Measurements from ENCODE around the gene PTPN14.

Gene PTPN14

GRCh38 chr1:214341932-214342331 lies 209.5 kb downstream of the PTPN14 start:
- H3K36me3 ChIP-seq (replicated peaks; ENCODE audit: insufficient read depth, low read length), result no peaks in the 10 kb centered on the region
- H3K9me3 ChIP-seq (replicated peaks; ENCODE audit: insufficient read depth, low read length), result no peaks in the 10 kb centered on the region
- H3K79me2 ChIP-seq (ENCODE audit: low read length), result no peaks in the 10 kb centered on the region

DNA sequence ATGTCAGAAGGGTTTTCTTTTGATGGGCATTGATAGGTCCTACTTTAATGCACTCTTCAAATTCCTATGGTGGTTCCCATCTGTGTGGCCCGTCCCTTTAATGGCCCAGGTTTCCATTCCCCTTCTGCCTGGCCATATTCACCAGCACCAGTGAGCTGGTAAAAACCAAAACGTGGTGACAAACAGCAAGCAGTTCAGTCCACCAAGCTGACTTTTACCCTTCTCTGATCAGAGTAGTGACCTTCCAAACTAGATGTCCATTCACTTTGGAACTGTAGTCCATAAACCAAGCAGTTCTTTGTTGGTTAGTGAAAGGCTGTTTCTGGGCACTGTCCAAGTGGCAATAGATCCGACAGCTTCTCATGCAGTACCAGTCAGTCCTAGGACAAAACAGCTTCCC lies 209.9 kb downstream of the PTPN14 start:
- H3K27me3 ChIP-seq (replicated peaks; ENCODE audit: insufficient read depth, low read length), result no peaks in the 10 kb centered on the region
- no peak overlapping the region for H2AFZ ChIP-seq (ENCODE audit: low read length)
- H3K36me3 ChIP-seq (replicated peaks; ENCODE audit: insufficient read depth, low read length), result no peaks in the 10 kb centered on the region
- no peaks in the 10 kb centered on the region for H3F3A ChIP-seq (ENCODE audit: insufficient read depth, low read length)
- TF ChIP-seq EZH2phosphoT487 (IDR thresholded peaks at IDR 0.05; ENCODE audit: low read length) (no peak), EZH2 (optimal IDR thresholded peaks at IDR 0.05; ENCODE audit: low read depth, low read length) (no peak)
- H3K79me2 ChIP-seq (ENCODE audit: low read length), result no peaks in the 10 kb centered on the region
- no peaks in the 10 kb centered on the region for H3K9me2 ChIP-seq (replicated peaks; ENCODE audit: insufficient read depth, low read length)
- no peak overlapping the region for H3K4me2 ChIP-seq (ENCODE audit: low read depth, low read length)
- no peak overlapping the region for H3K27ac ChIP-seq (ENCODE audit: low read length)
- no peak for DNase-seq
- no peaks in the 10 kb centered on the region for H4K20me1 ChIP-seq (ENCODE audit: insufficient read depth, low read length)
- H3K4me1 ChIP-seq (ENCODE audit: low read length), result peaks cover 8% of the 10 kb centered on the region
- no peak overlapping the region for H3K9ac ChIP-seq (ENCODE audit: low read length)
- H3K4me3 ChIP-seq (ENCODE audit: low read length), result no peak overlapping the region
- H3K9me3 ChIP-seq (replicated peaks; ENCODE audit: insufficient read depth, low read length), result no peaks in the 10 kb centered on the region

More at GRCh38 chr1:214341932-214342331, 209.5 kb downstream of the PTPN14 start:
- H3K9me2 ChIP-seq (replicated peaks; ENCODE audit: insufficient read depth, low read length), result no peaks in the 10 kb centered on the region
- no peak for DNase-seq
- H3K4me3 ChIP-seq (ENCODE audit: low read length), result no peak overlapping the region
- no peak overlapping the region for H3K9ac ChIP-seq (ENCODE audit: low read length)
- H3K27me3 ChIP-seq (replicated peaks; ENCODE audit: insufficient read depth, low read length), result no peaks in the 10 kb centered on the region
- H3K4me1 ChIP-seq (ENCODE audit: low read length), result peaks cover 3% of the 10 kb centered on the region
- H4K20me1 ChIP-seq (ENCODE audit: insufficient read depth, low read length), result no peaks in the 10 kb centered on the region
- no peak overlapping the region for H3K4me2 ChIP-seq (ENCODE audit: low read depth, low read length)
- no peaks in the 10 kb centered on the region for H3F3A ChIP-seq (ENCODE audit: insufficient read depth, low read length)
- TF ChIP-seq EZH2 (optimal IDR thresholded peaks at IDR 0.05; ENCODE audit: low read depth, low read length) (no peak), CTCF (IDR thresholded peaks at IDR 0.05; ENCODE audit: low read length) (no peak), EZH2phosphoT487 (IDR thresholded peaks at IDR 0.05; ENCODE audit: low read length) (no peak)
- H2AFZ ChIP-seq (ENCODE audit: low read length), result no peak overlapping the region
- H3K27ac ChIP-seq (ENCODE audit: low read length), result no peak overlapping the region

- no peak for DNase-seq
- H3K27ac ChIP-seq (ENCODE audit: low read length), result no peak overlapping the region
- H3F3A ChIP-seq (ENCODE audit: insufficient read depth, low read length), result no peaks in the 10 kb centered on the region
- no peaks in the 10 kb centered on the region for H3K9me2 ChIP-seq (replicated peaks; ENCODE audit: insufficient read depth, low read length)
- no peak overlapping the region for H3K4me2 ChIP-seq (ENCODE audit: low read depth, low read length)
- no peak overlapping the region for H3K9ac ChIP-seq (ENCODE audit: low read length)
- peaks cover 9% of the 10 kb centered on the region for H3K4me1 ChIP-seq (ENCODE audit: low read length)
- H3K36me3 ChIP-seq (replicated peaks; ENCODE audit: insufficient read depth, low read length), result no peaks in the 10 kb centered on the region
- H3K27me3 ChIP-seq (replicated peaks; ENCODE audit: insufficient read depth, low read length), result no peaks in the 10 kb centered on the region
- no peaks in the 10 kb centered on the region for H3K9me3 ChIP-seq (replicated peaks; ENCODE audit: insufficient read depth, low read length)
- H3K79me2 ChIP-seq (ENCODE audit: low read length), result no peaks in the 10 kb centered on the region
- TF ChIP-seq EZH2phosphoT487 (IDR thresholded peaks at IDR 0.05; ENCODE audit: low read length), result no peak
- TF ChIP-seq CTCF (IDR thresholded peaks at IDR 0.05; ENCODE audit: low read length), result no peak
- no peak for TF ChIP-seq EZH2 (optimal IDR thresholded peaks at IDR 0.05; ENCODE audit: low read depth, low read length)
- no peak overlapping the region for H3K4me3 ChIP-seq (ENCODE audit: low read length)
- no peak overlapping the region for H2AFZ ChIP-seq (ENCODE audit: low read length)
- no peaks in the 10 kb centered on the region for H4K20me1 ChIP-seq (ENCODE audit: insufficient read depth, low read length)
Measured at GRCh38 chr1:214338212-214338611, 213.2 kb downstream of the PTPN14 start.

- no peak overlapping the region for H3K4me2 ChIP-seq (ENCODE audit: low read depth, low read length)
- no peaks in the 10 kb centered on the region for H3K9me3 ChIP-seq (replicated peaks; ENCODE audit: insufficient read depth, low read length)
- no peak overlapping the region for H2AFZ ChIP-seq (ENCODE audit: low read length)
- H3K79me2 ChIP-seq (ENCODE audit: low read length), result no peaks in the 10 kb centered on the region
- H3K4me3 ChIP-seq (ENCODE audit: low read length), result no peak overlapping the region
- H3K27ac ChIP-seq (ENCODE audit: low read length), result no peak overlapping the region
- no peaks in the 10 kb centered on the region for H3K9me2 ChIP-seq (replicated peaks; ENCODE audit: insufficient read depth, low read length)
- no peak overlapping the region for H3K9ac ChIP-seq (ENCODE audit: low read length)
- H3K27me3 ChIP-seq (replicated peaks; ENCODE audit: insufficient read depth, low read length), result no peaks in the 10 kb centered on the region
- no peak for TF ChIP-seq EZH2phosphoT487 (IDR thresholded peaks at IDR 0.05; ENCODE audit: low read length)
- no peak for TF ChIP-seq EZH2 (optimal IDR thresholded peaks at IDR 0.05; ENCODE audit: low read depth, low read length)
- TF ChIP-seq CTCF (IDR thresholded peaks at IDR 0.05; ENCODE audit: low read length), result no peak
- H3F3A ChIP-seq (ENCODE audit: insufficient read depth, low read length), result no peaks in the 10 kb centered on the region
- peaks cover 9% of the 10 kb centered on the region for H3K4me1 ChIP-seq (ENCODE audit: low read length)
- DNase-seq, result no peak
- no peaks in the 10 kb centered on the region for H3K36me3 ChIP-seq (replicated peaks; ENCODE audit: insufficient read depth, low read length)
- H4K20me1 ChIP-seq (ENCODE audit: insufficient read depth, low read length), result no peaks in the 10 kb centered on the region
Measured at GRCh38 chr1:214337511-214337910, 213.9 kb downstream of the PTPN14 start.
